GM19395 (cell line): Measurements from ENCODE around the gene TFEC.

Experiments
- ATAC-seq: cut with Tn5 transposase; IDR thresholded peaks from one replicate; pipeline ENCODE4 v1.9.1; 2021; ENCODE audit warnings: mild to moderate bottlenecking, moderate library complexity; ENCODE audit not compliant: unreplicated experiment

TFEC gene

GRCh38 chr7:115995701-115996100 is 34.9 kb downstream of the TFEC start:
- no peak for ATAC-seq

- no peak for ATAC-seq
Observed at GRCh38 chr7:115988401-115988800, 42.2 kb downstream of the TFEC start.

GRCh38 chr7:115987486-115987885 is 43.1 kb downstream of the TFEC start:
- ATAC-seq, result no peak

GRCh38 chr7:115984105-115984504 is 46.5 kb downstream of the TFEC start:
- ATAC-seq, result no peak

- no peak for ATAC-seq
Observed at GRCh38 chr7:115980159-115980558, 50.4 kb downstream of the TFEC start.

GRCh38 chr7:115976651-115977050 is 53.9 kb downstream of the TFEC start:
- no peak for ATAC-seq

- ATAC-seq, result no peak
Observed at GRCh38 chr7:115975766-115976165, 54.8 kb downstream of the TFEC start.

GRCh38 chr7:115973406-115973805 is 57.2 kb downstream of the TFEC start:
- no peak for ATAC-seq

GRCh38 chr7:115971506-115971905 is 59.1 kb downstream of the TFEC start:
- no peak for ATAC-seq

- ATAC-seq, result no peak
Observed at GRCh38 chr7:115968596-115968995, 62.0 kb downstream of the TFEC start.

- no peak for ATAC-seq
Observed at GRCh38 chr7:115968171-115968570, 62.4 kb downstream of the TFEC start.

GRCh38 chr7:115965796-115966475 is 64.6 kb downstream of the TFEC start:
- ATAC-seq, result no peak

GRCh38 chr7:115965236-115965635 is 65.3 kb downstream of the TFEC start:
- no peak for ATAC-seq

GRCh38 chr7:115964799-115965198 is 65.8 kb downstream of the TFEC start:
- ATAC-seq, result no peak

GRCh38 chr7:115962340-115962739 is 68.2 kb downstream of the TFEC start:
- no peak for ATAC-seq

GRCh38 chr7:115953592-115954255 is 76.8 kb downstream of the TFEC start:
- no peak for ATAC-seq

GRCh38 chr7:115952832-115953231 is 77.7 kb downstream of the TFEC start:
- no peak for ATAC-seq

GRCh38 chr7:115951547-115951946 is 79.0 kb downstream of the TFEC start:
- no peak for ATAC-seq

- ATAC-seq, result no peak
Observed at GRCh38 chr7:115941703-115942268, 88.8 kb downstream of the TFEC start.

GRCh38 chr7:115940460-115941060 is 90.0 kb downstream of the TFEC start:
- ATAC-seq, result no peak

- ATAC-seq, result no peak
Observed at GRCh38 chr7:115937960-115938359, 92.6 kb downstream of the TFEC start.

- ATAC-seq, result no peak
Observed at GRCh38 chr7:115933471-115933870, 97.1 kb downstream of the TFEC start.
